GM23248 (cell line): ENCODE results near the gene PTPRD. TPM values are rescaled to one million over a fixed set of nuclear protein-coding genes. Genes with fewer than 3 reads are reported as not detected.

ENCODE experiments used
- DNase-seq: peaks from one replicate; pipeline ENCODE4 v3.0.0-alpha.2; 2015
- H2AFZ ChIP-seq: fragments of 200-600 bp; sonication (generic); 2 replicates; pipeline ENCODE4 v1.6.1; 2016; ENCODE audit warnings: antibody characterized with exemption
- H3F3A ChIP-seq: fragments of 200-600 bp; sonication (generic); 2 replicates; pipeline ENCODE4 v1.6.1; 2016; ENCODE audit warnings: mild to moderate bottlenecking, antibody characterized with exemption, mixed run types; ENCODE audit not compliant: insufficient read depth
- H3K27ac ChIP-seq: fragments of 200-600 bp; sonication (generic); 2 replicates; pipeline ENCODE4 v1.5.1; 2016; ENCODE audit warnings: mild to moderate bottlenecking
- H3K27me3 ChIP-seq: fragments of 200-600 bp; sonication (generic); replicated peaks from 2 replicates; pipeline ENCODE4 v1.6.1; 2016; ENCODE audit warnings: mild to moderate bottlenecking; ENCODE audit not compliant: insufficient read depth
- H3K36me3 ChIP-seq: fragments of 200-600 bp; sonication (generic); 2 replicates; pipeline ENCODE4 v1.6.1; 2016; ENCODE audit warnings: low read depth, mild to moderate bottlenecking
- H3K4me1 ChIP-seq: fragments of 200-600 bp; sonication (generic); 2 replicates; pipeline ENCODE4 v1.6.1; 2016; ENCODE audit warnings: mild to moderate bottlenecking; ENCODE audit not compliant: insufficient read depth
- H3K4me2 ChIP-seq: fragments of 200-600 bp; sonication (generic); one replicate; pipeline ENCODE4 v1.6.1; 2016; ENCODE audit warnings: mild to moderate bottlenecking; ENCODE audit not compliant: unreplicated experiment
- H3K4me3 ChIP-seq: fragments of 200-600 bp; sonication (generic); 2 replicates; pipeline ENCODE4 v1.5.1; 2016; ENCODE audit warnings: mild to moderate bottlenecking
- H3K79me2 ChIP-seq: fragments of 200-600 bp; sonication (generic); 2 replicates; pipeline ENCODE4 v1.6.1; 2016; ENCODE audit warnings: mild to moderate bottlenecking; ENCODE audit not compliant: insufficient read depth
- H3K9ac ChIP-seq: fragments of 200-600 bp; sonication (generic); 2 replicates; pipeline ENCODE4 v1.6.1; 2016; ENCODE audit warnings: mild to moderate bottlenecking
- H3K9me2 ChIP-seq: fragments of 200-600 bp; sonication (generic); 2 replicates; pipeline ENCODE4 v1.6.1; 2016; ENCODE audit warnings: mixed run types, mild to moderate bottlenecking, moderate library complexity; ENCODE audit not compliant: insufficient read depth
- H3K9me3 ChIP-seq: fragments of 200-600 bp; sonication (generic); one replicate; pipeline ENCODE4 v1.6.1; 2017; ENCODE audit warnings: low read depth
- H4K20me1 ChIP-seq: fragments of 200-600 bp; sonication (generic); 2 replicates; pipeline ENCODE4 v1.6.0; 2016; ENCODE audit not compliant: insufficient read depth
- EZH2 ChIP-seq: fragments of 200-600 bp; sonication (generic); IDR thresholded peaks from 2 replicates; pipeline ENCODE4 v1.6.1; 2018; ENCODE audit warnings: antibody characterized with exemption, mild to moderate bottlenecking; ENCODE audit not compliant: insufficient read depth, poor library complexity, severe bottlenecking
- EZH2phosphoT487 ChIP-seq: fragments of 200-600 bp; sonication (generic); IDR thresholded peaks from 2 replicates; pipeline ENCODE4 v1.6.1; 2018; ENCODE audit warnings: antibody characterized with exemption, moderate library complexity, mild to moderate bottlenecking, low read depth; ENCODE audit not compliant: insufficient read depth
- WGBS, 2 experiments: methylation state at CpG; one replicate each; pipeline ENCODE4 v1.1.6; 2015 to 2017; ENCODE audit warnings: low lambda C conversion rate in 2 of 2, low coverage in 1 of 2; ENCODE audit errors: missing lambda C conversion rate in 2 of 2; 5-methylcytosine and 5-hydroxymethylcytosine counted together
- in situ Hi-C: fragments of 300-500 bp; cut with MboI; formaldehyde crosslinking; loops from 2 replicates; pipeline ENCODE4 v1.15.0; 2020
- polyA plus RNA-seq: library from polyadenylated mRNA; unstranded; fragments of >200 nt; fragmentation: Nextera tagmentation; extraction: Ambion mirVana; gene quantifications from 2 replicates; pipeline ENCODE4 v1.2.1, GENCODE V29; 2016
- total RNA-seq: library from RNA; depleted of rRNA; stranded (reverse); fragments of >200 nt; shearing (Covaris generic); gene quantifications from 2 replicates; pipeline ENCODE4 v1.2.3, GENCODE V29; 2014

PTPRD gene
- total and polyA plus RNA-seq, 2 experiments from 2014 or later: 0.05 TPM; not detected in 1

GRCh38 chr9:8437259-8437658 is 2175.5 kb downstream of the PTPRD start:
- Histone ChIP-seq H3K4me1 (no peaks in the 10 kb centered on the region), H3K9me3 (no peaks in the 10 kb centered on the region), H4K20me1 (no peaks in the 10 kb centered on the region), H3K79me2 (no peaks in the 10 kb centered on the region), H2AFZ (no peak overlapping the region), H3K27ac (no peak overlapping the region), H3K9me2 (no peaks in the 10 kb centered on the region), H3K27me3 (no peaks in the 10 kb centered on the region), H3K4me2 (no peak overlapping the region), H3K36me3 (no peaks in the 10 kb centered on the region), H3K9ac (no peak overlapping the region), H3F3A (no peaks in the 10 kb centered on the region), H3K4me3 (no peak overlapping the region)
- 26 to 30% methylated on average over 4 of the region's 4 CpGs for WGBS, 2 experiments
- DNase-seq: no peak
- TF ChIP-seq EZH2phosphoT487 (no peak), EZH2 (no peak)
- in situ Hi-C loops: no loop called here

GRCh38 chr9:8436786-8437185 is 2176.0 kb downstream of the PTPRD start:
- TF ChIP-seq EZH2: no peak
- TF ChIP-seq EZH2phosphoT487: no peak
- Histone ChIP-seq H3K4me1 (no peaks in the 10 kb centered on the region), H3K36me3 (no peaks in the 10 kb centered on the region), H3K4me2 (no peak overlapping the region), H3F3A (no peaks in the 10 kb centered on the region), H3K9me2 (no peaks in the 10 kb centered on the region), H3K9me3 (no peaks in the 10 kb centered on the region), H3K27ac (no peak overlapping the region), H4K20me1 (no peaks in the 10 kb centered on the region), H3K27me3 (no peaks in the 10 kb centered on the region), H3K4me3 (no peak overlapping the region), H3K79me2 (no peaks in the 10 kb centered on the region), H3K9ac (no peak overlapping the region), H2AFZ (no peak overlapping the region)
- in situ Hi-C loops: no loop called here
- DNase-seq: no peak
- 10 to 18% methylated on average over 1 of the region's 1 CpG for WGBS, 2 experiments

DNA sequence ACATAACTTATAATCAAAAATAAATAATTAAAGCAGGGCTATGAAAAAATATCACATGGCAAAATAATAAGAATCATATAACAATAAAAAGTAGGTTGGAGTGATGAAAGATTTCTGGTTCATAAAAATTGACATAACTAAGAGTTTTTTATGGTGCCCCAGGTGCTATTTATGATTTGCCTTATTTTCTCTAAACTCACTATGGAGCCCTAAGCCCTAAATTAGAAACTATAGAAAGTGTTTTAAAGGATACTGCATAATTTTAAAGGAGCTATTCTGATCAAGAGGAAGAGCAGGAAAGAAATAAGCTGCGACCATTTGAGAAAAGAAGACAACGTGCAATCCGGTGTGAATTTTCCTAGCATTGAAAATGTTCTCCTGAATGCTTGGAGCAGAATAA is 2178.2 kb downstream of the PTPRD start:
- H3K27ac ChIP-seq: no peak overlapping the region
- no peak overlapping the region for H3K4me3 ChIP-seq
- H3F3A ChIP-seq: no peaks in the 10 kb centered on the region
- no peaks in the 10 kb centered on the region for H3K36me3 ChIP-seq
- no peaks in the 10 kb centered on the region for H3K9me2 ChIP-seq
- WGBS, 2 experiments: 44 to 71% methylated on average over 3 of the region's 3 CpGs
- H4K20me1 ChIP-seq: no peaks in the 10 kb centered on the region
- TF ChIP-seq EZH2phosphoT487 (no peak), EZH2 (no peak)
- in situ Hi-C loops: no loop called here
- no peaks in the 10 kb centered on the region for H3K79me2 ChIP-seq
- H3K4me2 ChIP-seq: no peak overlapping the region
- no peaks in the 10 kb centered on the region for H3K9me3 ChIP-seq
- H3K27me3 ChIP-seq: no peaks in the 10 kb centered on the region
- no peaks in the 10 kb centered on the region for H3K4me1 ChIP-seq
- no peak overlapping the region for H3K9ac ChIP-seq
- H2AFZ ChIP-seq: no peak overlapping the region
- DNase-seq: no peak

DNA sequence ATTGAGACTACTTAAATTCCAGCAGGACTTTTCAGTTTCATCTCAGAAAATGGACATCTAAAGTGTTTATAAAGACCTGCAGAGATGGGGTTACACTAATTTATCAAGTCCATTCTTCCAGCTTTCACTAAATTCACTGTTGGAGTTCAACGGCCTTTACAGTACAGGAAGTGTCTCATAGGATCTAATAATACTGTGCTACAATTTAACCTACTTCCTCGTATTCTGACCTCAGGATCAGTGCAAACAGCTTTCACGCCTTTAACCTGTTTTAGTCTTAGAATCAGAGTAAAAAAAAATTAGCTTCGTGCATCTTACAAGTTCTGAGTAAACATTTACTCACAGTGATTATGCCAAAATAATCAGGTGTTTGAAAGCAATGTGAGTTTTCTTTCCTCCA is 2180.6 kb downstream of the PTPRD start:
- H3K9me2 ChIP-seq: no peaks in the 10 kb centered on the region
- H3K27me3 ChIP-seq: no peaks in the 10 kb centered on the region
- TF ChIP-seq EZH2: no peak
- no peak for TF ChIP-seq EZH2phosphoT487
- no peak overlapping the region for H3K9ac ChIP-seq
- H3K4me2 ChIP-seq: no peak overlapping the region
- H3K79me2 ChIP-seq: no peaks in the 10 kb centered on the region
- H3K36me3 ChIP-seq: no peaks in the 10 kb centered on the region
- H4K20me1 ChIP-seq: no peaks in the 10 kb centered on the region
- no peak overlapping the region for H2AFZ ChIP-seq
- H3K27ac ChIP-seq: no peak overlapping the region
- no peaks in the 10 kb centered on the region for H3K9me3 ChIP-seq
- no peak overlapping the region for H3K4me3 ChIP-seq
- 7 to 11% methylated on average over 4 of the region's 4 CpGs for WGBS, 2 experiments
- H3F3A ChIP-seq: no peaks in the 10 kb centered on the region
- in situ Hi-C loops: no loop called here
- DNase-seq: no peak
- H3K4me1 ChIP-seq: no peaks in the 10 kb centered on the region

- Histone ChIP-seq H3K9ac (no peak overlapping the region), H3K27ac (no peak overlapping the region), H3K4me3 (no peak overlapping the region), H3K27me3 (no peaks in the 10 kb centered on the region), H4K20me1 (no peaks in the 10 kb centered on the region), H3K36me3 (no peaks in the 10 kb centered on the region), H3K9me3 (no peaks in the 10 kb centered on the region), H3F3A (no peaks in the 10 kb centered on the region), H3K4me1 (no peaks in the 10 kb centered on the region), H3K4me2 (no peak overlapping the region), H3K9me2 (no peaks in the 10 kb centered on the region), H3K79me2 (no peaks in the 10 kb centered on the region), H2AFZ (no peak overlapping the region)
- in situ Hi-C loops: no loop called here
- 0 to 26% methylated on average over 1 of the region's 1 CpG for WGBS, 2 experiments
- TF ChIP-seq EZH2 (no peak), EZH2phosphoT487 (no peak)
- DNase-seq: no peak
Observed at GRCh38 chr9:8431505-8431904, 2181.3 kb downstream of the PTPRD start.
